Stimulated activated CD4-positive, alpha-beta T cell treated with anti-CD3 and anti-CD28 coated beads, Interleukin-12 subunit alpha, Interleukin-12 subunit beta, amount 100 ng/mL, for 4 hours (primary cell): ENCODE measurements around the gene GAK.
"Not testable (repeated sequence)": the region's sequence is repeated elsewhere in the genome, so short reads cannot be mapped to it uniquely, and the experiment has no call there.

Experiments
- DNase-seq: peaks from one replicate; pipeline ENCODE4 v3.0.0-alpha.2; 2020

Gene GAK

GRCh38 chr4:806979-807378, 125.1 kb downstream of the GAK start:
- DNase-seq, result not testable (repeated sequence)

GRCh38 chr4:804804-805203, 127.3 kb downstream of the GAK start:
- DNase-seq, result no peak

- no peak for DNase-seq
Observed at GRCh38 chr4:803884-804283, 128.2 kb downstream of the GAK start.

GRCh38 chr4:801436-802124, 130.5 kb downstream of the GAK start:
- DNase-seq, result no peak
